ENCODE results near the gene PSMA7.

PSMA7 gene

DNA sequence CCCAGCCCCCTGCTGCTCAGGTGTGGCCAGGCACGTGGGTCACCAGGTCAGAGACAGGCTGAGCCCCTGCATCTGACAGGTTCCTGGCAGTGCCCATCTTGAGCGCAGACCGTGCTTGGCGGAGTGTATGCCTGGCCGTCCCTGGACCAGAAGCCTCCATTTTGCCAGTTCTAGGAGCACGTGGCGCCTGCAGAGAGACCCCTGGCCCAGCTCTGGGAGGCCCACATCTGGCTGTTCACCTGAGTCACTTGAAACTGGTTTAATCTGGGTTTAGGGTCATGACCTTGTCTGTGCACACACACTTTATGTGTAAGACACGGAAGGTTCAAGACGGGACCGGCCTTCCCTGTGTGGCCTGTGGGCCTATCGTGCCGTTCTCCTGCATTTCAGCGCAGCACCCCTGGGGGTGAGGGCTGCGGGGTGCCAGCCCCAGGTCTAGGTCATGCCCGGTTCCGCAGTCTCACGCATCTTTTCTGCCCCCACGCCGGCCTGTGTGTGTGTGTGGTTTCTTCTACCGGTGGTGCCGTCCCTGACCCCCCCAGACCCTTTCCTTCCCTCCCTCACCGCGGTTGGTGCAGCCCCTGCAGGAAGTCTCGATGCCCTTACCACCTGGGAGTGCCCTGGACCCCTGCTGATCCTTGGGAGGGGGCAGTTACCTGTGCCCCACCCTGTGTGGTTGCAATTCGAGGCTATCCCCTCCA is 14.3 kb upstream of the PSMA7 start:
- no peak for DNase-seq
- Histone ChIP-seq H3K79me2 (ENCODE audit: insufficient read depth, low read length) (peaks cover 73% of the 10 kb centered on the region), H3K27me3 (ENCODE audit: insufficient read depth, low read length, poor library complexity) (no peaks in the 10 kb centered on the region), H3K4me3 (ENCODE audit: low read depth in 1 of 2, low read length in 2 of 2) (no peak overlapping the region), H3K4me1 (ENCODE audit: insufficient read depth, low read length) (no peaks in the 10 kb centered on the region), H3K27ac (ENCODE audit: low read length) (no peak overlapping the region), H3K4me2 (ENCODE audit: insufficient read depth, low read length) (no peak overlapping the region), H3K9ac (ENCODE audit: low read depth, low read length) (no peak overlapping the region), H4K20me1 (ENCODE audit: insufficient read depth, low read length) (peaks cover 79% of the 10 kb centered on the region), H3K9me3 (ENCODE audit: insufficient read depth, low read length, severe bottlenecking) (no peaks in the 10 kb centered on the region), H2AFZ (ENCODE audit: low read depth, low read length) (no peak overlapping the region), H3K36me3 (ENCODE audit: insufficient read depth, low read length) (peaks cover 85% of the 10 kb centered on the region)
- TF ChIP-seq, protein P1, sequence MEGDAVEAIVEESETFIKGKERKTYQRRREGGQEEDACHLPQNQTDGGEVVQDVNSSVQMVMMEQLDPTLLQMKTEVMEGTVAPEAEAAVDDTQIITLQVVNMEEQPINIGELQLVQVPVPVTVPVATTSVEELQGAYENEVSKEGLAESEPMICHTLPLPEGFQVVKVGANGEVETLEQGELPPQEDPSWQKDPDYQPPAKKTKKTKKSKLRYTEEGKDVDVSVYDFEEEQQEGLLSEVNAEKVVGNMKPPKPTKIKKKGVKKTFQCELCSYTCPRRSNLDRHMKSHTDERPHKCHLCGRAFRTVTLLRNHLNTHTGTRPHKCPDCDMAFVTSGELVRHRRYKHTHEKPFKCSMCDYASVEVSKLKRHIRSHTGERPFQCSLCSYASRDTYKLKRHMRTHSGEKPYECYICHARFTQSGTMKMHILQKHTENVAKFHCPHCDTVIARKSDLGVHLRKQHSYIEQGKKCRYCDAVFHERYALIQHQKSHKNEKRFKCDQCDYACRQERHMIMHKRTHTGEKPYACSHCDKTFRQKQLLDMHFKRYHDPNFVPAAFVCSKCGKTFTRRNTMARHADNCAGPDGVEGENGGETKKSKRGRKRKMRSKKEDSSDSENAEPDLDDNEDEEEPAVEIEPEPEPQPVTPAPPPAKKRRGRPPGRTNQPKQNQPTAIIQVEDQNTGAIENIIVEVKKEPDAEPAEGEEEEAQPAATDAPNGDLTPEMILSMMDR (IDR thresholded peaks at IDR 0.05; ENCODE audit: borderline replicate concordance, extremely low read depth, low read length, poor library complexity, severe bottlenecking) = no peak
- no peak for TF ChIP-seq EZH2 (IDR thresholded peaks at IDR 0.05; ENCODE audit: borderline replicate concordance, low read depth, low read length, severe bottlenecking)
- ATAC-seq (ENCODE audit: insufficient read depth, low read depth) = no peak

DNA sequence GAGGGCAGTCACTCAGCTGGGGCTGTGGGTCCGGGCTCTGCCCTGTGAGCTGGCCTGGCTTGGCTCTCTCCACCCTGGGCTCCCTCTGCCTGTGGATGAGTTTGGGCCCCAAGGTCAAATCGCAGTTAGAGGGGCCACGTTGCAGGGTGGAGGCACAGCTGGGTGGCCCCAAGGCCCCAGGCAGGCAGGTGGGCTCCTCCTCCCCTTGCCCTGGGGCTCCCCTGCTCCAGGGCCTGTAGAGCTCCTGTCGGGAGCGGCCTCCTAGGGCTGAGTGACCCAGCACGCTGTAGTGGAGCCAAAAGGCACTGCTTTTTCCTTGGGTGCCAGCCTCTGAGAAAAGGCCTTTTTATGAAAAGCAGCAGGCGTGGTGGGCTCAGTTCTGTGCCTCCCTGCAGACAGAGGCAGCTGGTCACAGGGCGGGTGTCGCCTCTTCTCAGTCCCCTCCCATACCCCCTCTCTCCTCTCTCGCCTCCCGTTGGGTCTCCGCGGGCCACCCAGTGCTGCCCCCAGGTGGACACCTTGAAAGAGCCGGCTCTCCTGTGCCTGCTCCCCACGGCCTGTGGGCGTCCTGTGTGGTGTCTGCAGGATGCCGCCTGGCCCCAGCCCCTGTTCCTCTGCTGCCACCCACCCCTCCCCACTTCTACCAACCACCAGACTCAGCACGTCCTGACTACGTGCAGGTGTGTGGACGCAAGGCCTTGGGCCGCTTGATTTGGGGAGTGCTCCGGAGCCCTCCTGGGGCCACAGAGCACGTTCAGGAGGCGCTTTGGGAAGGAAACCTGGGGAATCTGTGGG is 13.6 kb upstream of the PSMA7 start:
- ATAC-seq (ENCODE audit: insufficient read depth, low read depth) (peak; percentile 90), DNase-seq (peak; percentile 73)
- Histone ChIP-seq H2AFZ (ENCODE audit: low read depth, low read length) (no peak overlapping the region), H3K4me2 (ENCODE audit: insufficient read depth, low read length) (no peak overlapping the region), H3K4me1 (ENCODE audit: insufficient read depth, low read length) (no peaks in the 10 kb centered on the region), H3K27ac (ENCODE audit: low read length) (no peak overlapping the region), H3K27me3 (ENCODE audit: insufficient read depth, low read length, poor library complexity) (no peaks in the 10 kb centered on the region), H3K36me3 (ENCODE audit: insufficient read depth, low read length) (peaks cover 86% of the 10 kb centered on the region), H4K20me1 (ENCODE audit: insufficient read depth, low read length) (peaks cover 85% of the 10 kb centered on the region), H3K9ac (ENCODE audit: low read depth, low read length) (no peak overlapping the region), H3K9me3 (ENCODE audit: insufficient read depth, low read length, severe bottlenecking) (no peaks in the 10 kb centered on the region), H3K4me3 (ENCODE audit: low read depth in 1 of 2, low read length in 2 of 2) (no peak overlapping the region), H3K79me2 (ENCODE audit: insufficient read depth, low read length) (peaks cover 80% of the 10 kb centered on the region)
- no peak for TF ChIP-seq EZH2 (IDR thresholded peaks at IDR 0.05; ENCODE audit: borderline replicate concordance, low read depth, low read length, severe bottlenecking)
- TF ChIP-seq, protein P1 (IDR thresholded peaks at IDR 0.05; ENCODE audit: borderline replicate concordance, extremely low read depth, low read length, poor library complexity, severe bottlenecking) = peak; percentile 70

DNA sequence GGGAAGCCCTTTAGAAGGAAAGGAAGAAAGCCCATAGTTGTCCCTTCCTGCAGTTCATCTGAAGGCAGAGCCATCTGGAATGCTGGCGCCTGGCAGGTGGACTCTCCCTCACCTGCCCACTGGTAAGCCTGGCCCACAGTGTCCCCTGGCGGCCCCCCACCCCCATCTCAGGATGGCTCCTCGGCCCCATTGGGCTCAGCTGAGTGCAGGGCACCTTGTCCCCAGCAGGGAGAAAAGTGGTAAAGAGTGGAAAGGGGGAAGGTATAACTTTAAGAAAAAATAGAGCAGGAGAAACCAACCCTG is 13.0 kb upstream of the PSMA7 start:
- DNase-seq (no peak), ATAC-seq (ENCODE audit: insufficient read depth, low read depth) (no peak)
- Histone ChIP-seq H2AFZ (ENCODE audit: low read depth, low read length) (no peak overlapping the region), H3K27ac (ENCODE audit: low read length) (no peak overlapping the region), H3K4me3 (ENCODE audit: low read depth in 1 of 2, low read length in 2 of 2) (no peak overlapping the region), H3K36me3 (ENCODE audit: insufficient read depth, low read length) (peaks cover 81% of the 10 kb centered on the region), H3K4me2 (ENCODE audit: insufficient read depth, low read length) (no peak overlapping the region), H4K20me1 (ENCODE audit: insufficient read depth, low read length) (peaks cover 85% of the 10 kb centered on the region), H3K27me3 (ENCODE audit: insufficient read depth, low read length, poor library complexity) (no peaks in the 10 kb centered on the region), H3K9ac (ENCODE audit: low read depth, low read length) (no peak overlapping the region), H3K79me2 (ENCODE audit: insufficient read depth, low read length) (peaks cover 86% of the 10 kb centered on the region), H3K4me1 (ENCODE audit: insufficient read depth, low read length) (no peaks in the 10 kb centered on the region), H3K9me3 (ENCODE audit: insufficient read depth, low read length, severe bottlenecking) (no peaks in the 10 kb centered on the region)
- no peak for TF ChIP-seq EZH2 (IDR thresholded peaks at IDR 0.05; ENCODE audit: borderline replicate concordance, low read depth, low read length, severe bottlenecking)
- TF ChIP-seq, protein P1 (IDR thresholded peaks at IDR 0.05; ENCODE audit: borderline replicate concordance, extremely low read depth, low read length, poor library complexity, severe bottlenecking) = no peak

Measured in DND-41 (cell line).